Osteoblast (primary cell): ENCODE results near the gene FTO. TPM values are rescaled to one million over a fixed set of nuclear protein-coding genes. Genes with fewer than 3 reads are reported as not detected.

Experiments
- DNase-seq: peaks from one replicate; pipeline ENCODE4 v3.0.0; 2011; ENCODE audit warnings: low spot score, mixed read lengths; ENCODE audit not compliant: insufficient read length; ENCODE audit errors: missing footprints
- H2AFZ ChIP-seq: 2 replicates; pipeline ENCODE4 v1.6.0; 2011; ENCODE audit warnings: mild to moderate bottlenecking, low read length
- H3K27ac ChIP-seq: 2 replicates; pipeline ENCODE4 v1.5.1; 2011; ENCODE audit warnings: mild to moderate bottlenecking, low read depth, low read length, moderate library complexity
- H3K27me3 ChIP-seq: 2 replicates; pipeline ENCODE4 v1.6.0; 2012; ENCODE audit warnings: mild to moderate bottlenecking, control low read depth, inconsistent platforms, low read length, moderate library complexity; ENCODE audit not compliant: insufficient read depth
- H3K36me3 ChIP-seq: 2 replicates; pipeline ENCODE4 v1.5.1; 2011; ENCODE audit warnings: mild to moderate bottlenecking, low read length, control low read depth, moderate library complexity; ENCODE audit not compliant: insufficient read depth
- H3K4me1 ChIP-seq: 2 replicates; pipeline ENCODE4 v1.5.1; 2011; ENCODE audit warnings: mild to moderate bottlenecking, low read length, control low read depth, moderate library complexity; ENCODE audit not compliant: insufficient read depth
- H3K4me2 ChIP-seq: 2 replicates; pipeline ENCODE4 v1.6.0; 2011; ENCODE audit warnings: mild to moderate bottlenecking, low read length; ENCODE audit not compliant: insufficient read depth
- H3K4me3 ChIP-seq: fragments of 200-600 bp; sonication (generic); 3 replicates; pipeline ENCODE4 v1.5.1; 2012; ENCODE audit warnings: mild to moderate bottlenecking, low read length, inconsistent platforms; ENCODE audit not compliant: insufficient read depth
- H3K79me2 ChIP-seq: 2 replicates; pipeline ENCODE4 v1.6.0; 2012; ENCODE audit warnings: mild to moderate bottlenecking, low read length, control low read depth, inconsistent platforms; ENCODE audit not compliant: insufficient read depth
- H3K9me3 ChIP-seq: 2 replicates; pipeline ENCODE4 v1.5.1; 2011; ENCODE audit warnings: low read depth, low read length, control low read depth
- H4K20me1 ChIP-seq: 2 replicates; pipeline ENCODE4 v1.6.0; 2012; ENCODE audit warnings: mild to moderate bottlenecking, low read length, control low read depth; ENCODE audit not compliant: insufficient read depth
- CTCF ChIP-seq: IDR thresholded peaks from 2 replicates; pipeline ENCODE4 v1.5.1; 2011; ENCODE audit warnings: mild to moderate bottlenecking, low read depth, low read length, moderate library complexity; ENCODE audit errors: extremely low read depth
- total RNA-seq: library from RNA; depleted of rRNA; stranded (reverse); fragments of >200 nt; gene quantifications from 2 replicates; pipeline ENCODE4 v1.2.3, GENCODE V29; 2012

FTO gene
- total RNA-seq, 1 donor, result 152 TPM

- no peak overlapping the region for H2AFZ ChIP-seq
- no peaks in the 10 kb centered on the region for H3K36me3 ChIP-seq
- no peak for DNase-seq
- no peak overlapping the region for H3K4me3 ChIP-seq
- no peaks in the 10 kb centered on the region for H3K79me2 ChIP-seq
- peaks cover 53% of the 10 kb centered on the region for H3K4me1 ChIP-seq
- peak overlapping the region; percentile 15 for H3K4me2 ChIP-seq
- no peaks in the 10 kb centered on the region for H4K20me1 ChIP-seq
- peak overlapping the region; percentile 93 for H3K27ac ChIP-seq
- no peaks in the 10 kb centered on the region for H3K9me3 ChIP-seq
- no peaks in the 10 kb centered on the region for H3K27me3 ChIP-seq
- no peak for TF ChIP-seq CTCF
Observed at GRCh38 chr16:53666786-53667415, 37.1 kb upstream of the FTO start.

- Histone ChIP-seq H3K4me3 (no peak overlapping the region), H3K36me3 (no peaks in the 10 kb centered on the region), H3K27me3 (no peaks in the 10 kb centered on the region), H3K27ac (no peak overlapping the region), H3K79me2 (no peaks in the 10 kb centered on the region), H4K20me1 (no peaks in the 10 kb centered on the region), H3K4me1 (peaks cover 44% of the 10 kb centered on the region), H3K9me3 (no peaks in the 10 kb centered on the region), H2AFZ (no peak overlapping the region), H3K4me2 (no peak overlapping the region)
- peak; percentile 4 for DNase-seq
- no peak for TF ChIP-seq CTCF
Observed at GRCh38 chr16:53668869-53669268, 35.1 kb upstream of the FTO start.

- H3K4me1 ChIP-seq, result peaks cover 8% of the 10 kb centered on the region
- no peak overlapping the region for H2AFZ ChIP-seq
- no peak overlapping the region for H3K4me3 ChIP-seq
- no peak overlapping the region for H3K27ac ChIP-seq
- TF ChIP-seq CTCF, result no peak
- no peaks in the 10 kb centered on the region for H3K36me3 ChIP-seq
- H4K20me1 ChIP-seq, result no peaks in the 10 kb centered on the region
- H3K9me3 ChIP-seq, result no peaks in the 10 kb centered on the region
- H3K27me3 ChIP-seq, result no peaks in the 10 kb centered on the region
- no peak overlapping the region for H3K4me2 ChIP-seq
- no peak for DNase-seq
- H3K79me2 ChIP-seq, result no peaks in the 10 kb centered on the region
Observed at GRCh38 chr16:53672461-53672860, 31.5 kb upstream of the FTO start.

GRCh38 chr16:53673189-53673588 lies 30.8 kb upstream of the FTO start:
- Histone ChIP-seq H2AFZ (no peak overlapping the region), H3K4me2 (no peak overlapping the region), H3K27ac (no peak overlapping the region), H3K36me3 (no peaks in the 10 kb centered on the region), H3K4me1 (peaks cover 8% of the 10 kb centered on the region), H4K20me1 (no peaks in the 10 kb centered on the region), H3K4me3 (no peak overlapping the region), H3K9me3 (no peaks in the 10 kb centered on the region), H3K79me2 (no peaks in the 10 kb centered on the region), H3K27me3 (no peaks in the 10 kb centered on the region)
- DNase-seq, result no peak
- no peak for TF ChIP-seq CTCF
